ELR (cell line): ENCODE results near the gene TUT4.

Experiments
- DNase-seq: peaks from one replicate; pipeline ENCODE4 v3.0.0-alpha.2; 2015; ENCODE audit warnings: low read depth

TUT4 gene

GRCh38 chr1:52574594-52574993 lies 21.7 kb upstream of the TUT4 start:
- DNase-seq: peak; percentile 94

- DNase-seq: no peak
Observed at GRCh38 chr1:52572387-52572786, 19.5 kb upstream of the TUT4 start.

DNA sequence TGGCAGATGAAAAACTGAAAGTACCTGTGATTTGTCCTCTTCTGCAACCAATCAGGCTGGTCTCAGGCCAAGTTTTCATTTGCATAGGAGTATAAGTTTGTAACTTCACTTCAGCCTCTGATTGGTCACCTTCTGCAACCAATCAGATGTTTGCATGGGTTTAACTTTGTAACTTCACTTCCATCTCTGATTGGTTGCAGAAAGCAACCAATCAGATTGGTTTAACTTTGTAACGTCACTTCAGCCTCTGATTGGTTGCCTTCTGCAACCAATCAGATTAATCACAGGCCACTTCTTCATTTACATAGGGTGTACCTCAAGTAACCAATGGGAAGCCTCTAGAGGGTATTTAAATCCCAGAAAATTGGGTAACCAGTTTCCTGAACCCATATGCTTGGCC lies 18.9 kb upstream of the TUT4 start:
- DNase-seq: peak; percentile 35

- no peak for DNase-seq
Observed at GRCh38 chr1:52569449-52570210, 16.7 kb upstream of the TUT4 start.

GRCh38 chr1:52567943-52568342 lies 15.1 kb upstream of the TUT4 start:
- DNase-seq: no peak

DNA sequence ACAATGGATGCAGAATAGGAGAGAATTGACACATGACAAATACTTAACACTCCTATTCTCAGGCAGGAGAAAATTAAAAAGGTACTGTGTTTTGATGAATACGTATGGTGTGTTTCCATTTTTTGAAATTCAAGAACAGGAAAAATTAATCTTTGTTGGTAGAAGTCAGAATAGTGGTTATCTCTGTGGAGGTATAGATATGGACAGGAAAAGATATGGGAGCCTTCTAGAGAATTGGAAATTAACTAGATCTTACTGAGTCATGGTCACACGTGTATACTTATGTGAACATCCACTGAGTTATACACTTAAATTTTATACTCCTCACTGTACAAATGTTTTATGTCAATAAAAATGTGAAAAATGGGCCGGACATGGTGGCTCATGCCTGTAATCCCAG lies 9.9 kb upstream of the TUT4 start:
- no peak for DNase-seq

- DNase-seq: no peak
Observed at GRCh38 chr1:52559875-52560274, 7.0 kb upstream of the TUT4 start.

DNA sequence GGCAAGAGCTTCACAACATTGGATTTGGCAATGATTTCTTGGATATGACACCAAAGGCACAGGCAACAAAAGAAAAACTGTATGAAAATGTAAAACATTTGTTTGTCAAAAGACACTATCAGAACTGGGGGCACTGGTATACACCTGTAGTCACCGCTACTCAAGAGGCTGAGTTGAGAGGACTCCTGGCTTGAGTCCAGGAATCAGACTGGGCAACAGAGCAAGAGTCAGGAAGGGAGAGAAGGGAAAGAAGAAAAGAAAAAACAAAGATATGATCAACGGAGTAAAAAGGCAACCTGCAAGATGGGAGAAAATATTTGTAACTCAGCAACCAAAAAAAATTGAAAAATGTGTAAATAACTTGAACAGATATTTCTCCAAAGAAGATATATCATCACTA lies 6.0 kb upstream of the TUT4 start:
- no peak for DNase-seq

GRCh38 chr1:52556641-52557360 lies 3.9 kb upstream of the TUT4 start:
- no peak for DNase-seq

DNA sequence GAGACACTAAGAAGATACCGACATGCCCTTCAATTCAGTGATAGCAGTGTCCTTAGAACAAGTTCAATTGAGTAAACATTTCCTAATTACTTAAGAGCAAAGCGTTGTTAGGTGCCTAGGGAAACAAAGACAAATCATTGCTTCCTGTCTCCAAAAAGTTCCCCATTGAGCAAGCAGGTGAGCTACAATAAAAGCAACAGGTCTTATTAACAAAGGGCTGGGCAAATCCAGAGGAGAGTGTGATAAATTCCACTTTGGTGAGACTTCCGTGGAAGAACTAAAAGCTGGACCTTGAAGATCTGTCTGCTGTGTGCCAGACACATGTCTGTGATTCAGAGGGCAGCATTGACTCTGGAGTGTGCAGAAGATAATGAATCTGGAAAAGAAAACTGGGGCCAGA lies 1.9 kb upstream of the TUT4 start:
- DNase-seq: peak; percentile 16

DNA sequence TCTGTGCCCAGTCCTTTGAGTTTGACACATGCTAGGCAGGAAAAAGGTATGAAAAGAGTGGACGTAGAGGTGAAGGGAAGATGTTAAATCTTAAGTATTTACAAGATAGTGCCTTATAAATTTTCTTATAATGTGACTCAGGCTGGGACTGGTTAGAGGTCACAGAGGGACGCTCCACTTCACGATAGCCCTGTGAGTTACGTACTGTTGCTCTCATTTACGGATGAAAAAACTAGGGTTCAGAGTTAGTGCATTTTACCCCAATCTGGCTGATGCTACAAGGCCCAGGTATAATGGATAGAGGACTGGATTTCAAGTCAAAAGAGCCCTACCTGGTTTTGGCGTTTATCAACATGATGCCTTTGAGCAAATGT lies 1.4 kb upstream of the TUT4 start:
- no peak for DNase-seq

- DNase-seq: peak; percentile 91
Observed at GRCh38 chr1:52553362-52554266, 722 bp upstream of the TUT4 start.

DNA sequence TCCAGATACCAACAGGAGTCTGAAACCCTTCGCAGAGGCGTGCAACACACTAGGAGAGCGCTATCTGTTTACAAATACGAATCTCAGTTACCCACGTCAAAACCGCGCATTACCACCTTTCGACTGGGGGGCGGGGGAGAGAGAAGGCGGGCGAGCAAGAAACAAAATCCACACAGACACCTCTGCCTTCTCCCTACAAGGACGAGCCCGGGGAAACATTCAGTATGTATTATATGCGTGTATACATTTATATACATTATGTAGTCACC lies 722 bp downstream of the TUT4 start:
- DNase-seq: peak; percentile 75

- DNase-seq: peak; percentile 67
Observed at GRCh38 chr1:52551507-52552235, 1.2 kb downstream of the TUT4 start.

DNA sequence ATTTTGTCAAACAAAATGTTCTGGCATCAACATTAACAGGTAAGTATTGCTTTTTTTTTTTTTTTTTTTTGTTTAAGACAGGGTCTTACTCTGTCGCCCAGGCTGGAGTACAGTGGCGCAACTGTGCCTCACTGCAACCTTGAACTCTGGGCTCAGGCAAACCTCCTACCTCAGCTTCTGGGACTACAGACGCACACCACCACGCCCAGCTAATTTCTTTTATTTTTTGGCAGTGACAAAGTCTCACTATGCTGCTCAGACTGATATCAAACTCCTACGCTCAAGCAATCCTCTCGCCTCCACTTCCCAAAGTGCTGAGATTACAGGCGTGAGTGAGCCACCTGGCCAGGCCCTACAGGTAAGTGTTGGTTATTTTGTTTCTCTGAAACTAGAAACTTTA lies 2.4 kb downstream of the TUT4 start:
- no peak for DNase-seq

- DNase-seq: no peak
Observed at GRCh38 chr1:52549267-52549666, 3.6 kb downstream of the TUT4 start.

- DNase-seq: no peak
Observed at GRCh38 chr1:52546852-52547251, 6.0 kb downstream of the TUT4 start.

DNA sequence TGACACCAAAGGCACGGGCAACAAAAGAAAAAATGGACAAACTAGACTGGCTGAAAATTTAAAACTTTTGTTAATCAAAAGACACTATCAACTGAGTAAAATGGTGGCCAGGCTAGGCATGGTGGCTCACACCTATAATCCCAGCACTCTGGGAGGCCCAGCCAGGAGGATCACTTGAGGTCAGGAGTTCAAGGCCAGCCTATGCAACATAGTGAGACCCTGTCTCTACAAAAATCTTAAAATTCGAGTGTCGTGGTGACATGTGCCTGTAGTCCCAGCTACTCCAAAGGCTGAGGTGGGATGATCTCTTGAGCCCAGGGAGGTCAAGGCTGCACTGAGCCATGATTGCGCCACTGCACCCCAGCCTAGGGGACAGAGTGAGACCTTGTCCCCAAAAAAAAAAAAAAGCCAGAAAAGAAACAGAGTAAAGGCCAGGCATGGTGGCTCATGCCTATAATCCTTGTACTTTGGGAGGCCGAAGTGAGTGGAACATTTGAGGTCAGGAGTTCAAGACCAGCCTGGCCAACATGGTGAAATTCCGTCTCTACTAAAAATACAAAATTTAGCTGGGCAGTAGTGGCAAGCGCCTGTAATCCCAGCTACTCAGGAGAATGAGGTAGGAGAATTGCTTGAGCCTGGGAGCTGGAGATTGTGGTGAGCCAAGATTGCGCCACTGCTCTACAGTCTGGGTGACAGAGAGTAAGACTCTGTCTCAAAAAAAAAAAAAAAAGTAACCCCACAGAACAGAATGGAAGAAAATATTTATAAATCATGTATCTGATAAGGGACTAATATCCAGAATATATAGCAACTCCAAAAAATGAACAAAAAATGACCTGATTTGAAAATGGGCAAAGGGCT lies 8.0 kb downstream of the TUT4 start:
- no peak for DNase-seq

DNA sequence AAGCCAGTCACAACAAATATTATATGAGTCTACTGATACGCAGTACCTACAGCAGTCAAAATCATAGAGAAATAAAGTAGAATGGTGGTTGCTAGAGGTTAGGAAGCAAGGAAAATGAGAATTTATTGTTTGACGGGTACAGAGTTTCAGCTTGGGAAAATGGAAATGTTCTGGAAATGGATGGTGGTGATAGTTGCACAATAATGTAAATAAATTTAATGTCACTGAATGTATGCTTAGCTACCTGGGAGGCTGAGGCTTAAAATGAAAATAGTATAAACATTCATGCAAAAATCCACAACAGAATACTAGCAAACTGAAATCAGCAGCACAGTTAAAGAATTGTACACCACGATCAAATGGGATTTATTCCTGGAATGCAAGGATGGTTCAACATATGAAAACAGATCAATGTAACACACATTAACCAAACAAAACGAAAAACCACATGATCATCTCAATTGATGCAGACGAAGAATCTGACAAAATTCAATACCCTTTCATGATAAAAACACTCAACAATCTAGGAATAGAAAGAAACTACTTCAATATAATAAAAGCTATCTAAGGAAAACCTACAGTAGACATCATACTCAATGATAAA lies 10.7 kb downstream of the TUT4 start:
- DNase-seq: no peak

DNA sequence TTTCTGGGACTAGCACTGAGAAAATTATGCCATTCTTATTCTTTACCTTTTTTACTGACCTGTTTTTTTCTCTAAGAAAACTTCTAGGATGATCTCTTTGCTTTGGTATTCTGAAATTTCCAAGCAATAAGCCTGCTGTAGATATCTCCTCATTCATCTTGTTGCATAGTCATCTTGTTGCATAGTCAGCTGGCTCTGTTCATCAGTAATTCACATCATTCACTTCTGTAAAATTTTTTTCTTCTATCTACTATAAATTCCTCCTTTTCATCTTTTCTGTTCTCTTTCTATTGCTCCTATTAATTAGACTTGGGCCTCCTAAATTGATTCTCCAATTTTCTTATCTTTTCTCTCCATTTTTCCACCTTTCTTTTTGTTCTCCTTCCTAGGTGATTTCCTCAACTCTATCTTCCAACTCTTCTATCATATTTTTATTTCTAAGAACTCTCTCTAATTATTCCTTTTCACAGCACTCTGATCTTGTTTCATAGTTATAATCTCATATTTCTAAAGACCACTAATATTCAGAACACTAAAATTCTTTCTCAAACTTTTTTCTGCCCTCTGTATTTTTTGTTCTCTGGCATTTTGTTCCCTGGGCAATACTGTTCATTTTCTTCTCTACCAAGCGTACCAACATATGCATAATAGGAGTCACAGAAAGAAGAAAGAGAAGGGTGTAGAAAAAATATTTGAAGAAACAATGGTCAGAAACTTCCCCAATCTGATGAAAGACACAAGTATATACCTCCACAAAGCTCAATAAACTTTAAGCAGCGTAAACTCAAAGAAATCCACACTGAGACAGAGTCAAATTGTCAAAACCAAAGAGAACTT lies 17.7 kb downstream of the TUT4 start:
- DNase-seq: peak; percentile 8
